ENCODE measurements around the gene PRDX5.

PRDX5 gene

GRCh38 chr11:64284048-64284961 is 33.6 kb upstream of the PRDX5 start, which contains the start of gene BAD:
BAD (minus strand) TSS chr11:64284665; CDS start chr11:64284368, 297 bp downstream.
- Histone ChIP-seq H3K36me3 (ENCODE audit: control insufficient read depth, low read depth, low read length) (no peaks in the 10 kb centered on the region), H3K4me1 (ENCODE audit: control insufficient read depth, low read depth, low read length) (peaks cover 3% of the 10 kb centered on the region), H3K9ac (ENCODE audit: low read length) (peak within 1 kb of the TSS; percentile 67), H3K4me3 (ENCODE audit: low read length) (peak within 1 kb of the TSS; percentile 85), H3K27me3 (ENCODE audit: control insufficient read depth, insufficient read depth, low read length) (peaks cover 4% of the 10 kb centered on the region), H3K9me3 (ENCODE audit: control insufficient read depth, low read depth, low read length) (no peaks in the 10 kb centered on the region), H3K27ac (ENCODE audit: low read length) (no peak within 1 kb of the TSS)

GRCh38 chr11:64284962-64285884 is 32.7 kb upstream of the PRDX5 start, which contains the start of gene GPR137:
GPR137 (plus strand) TSS chr11:64285848; CDS start chr11:64286525, 677 bp downstream.
- Histone ChIP-seq H3K27me3 (ENCODE audit: control insufficient read depth, insufficient read depth, low read length) (peaks cover 13% of the 10 kb centered on the region), H3K9me3 (ENCODE audit: control insufficient read depth, low read depth, low read length) (no peaks in the 10 kb centered on the region), H3K4me1 (ENCODE audit: control insufficient read depth, low read depth, low read length) (peaks cover 3% of the 10 kb centered on the region), H3K36me3 (ENCODE audit: control insufficient read depth, low read depth, low read length) (no peaks in the 10 kb centered on the region), H3K4me3 (ENCODE audit: low read length) (peak within 1 kb of the TSS; percentile 85), H3K9ac (ENCODE audit: low read length) (peak within 1 kb of the TSS; percentile 67), H3K27ac (ENCODE audit: low read length) (no peak within 1 kb of the TSS)

- H3K4me1 ChIP-seq (ENCODE audit: control insufficient read depth, low read depth, low read length) = peaks cover 3% of the 10 kb centered on the region
- no peak overlapping the region for H3K27ac ChIP-seq (ENCODE audit: low read length)
- H3K4me3 ChIP-seq (ENCODE audit: low read length) = peak overlapping the region; percentile 85
- H3K27me3 ChIP-seq (ENCODE audit: control insufficient read depth, insufficient read depth, low read length) = peaks cover 22% of the 10 kb centered on the region
- no peak overlapping the region for H3K9ac ChIP-seq (ENCODE audit: low read length)
- H3K36me3 ChIP-seq (ENCODE audit: control insufficient read depth, low read depth, low read length) = no peaks in the 10 kb centered on the region
- no peaks in the 10 kb centered on the region for H3K9me3 ChIP-seq (ENCODE audit: control insufficient read depth, low read depth, low read length)
These were observed 31.8 kb upstream of the PRDX5 start for GRCh38 chr11:64285885-64286800.

GRCh38 chr11:64286801-64287159 is 31.1 kb upstream of the PRDX5 start:
- no peaks in the 10 kb centered on the region for H3K9me3 ChIP-seq (ENCODE audit: control insufficient read depth, low read depth, low read length)
- peaks cover 29% of the 10 kb centered on the region for H3K27me3 ChIP-seq (ENCODE audit: control insufficient read depth, insufficient read depth, low read length)
- H3K36me3 ChIP-seq (ENCODE audit: control insufficient read depth, low read depth, low read length) = no peaks in the 10 kb centered on the region
- no peak overlapping the region for H3K9ac ChIP-seq (ENCODE audit: low read length)
- peaks cover 3% of the 10 kb centered on the region for H3K4me1 ChIP-seq (ENCODE audit: control insufficient read depth, low read depth, low read length)
- no peak overlapping the region for H3K4me3 ChIP-seq (ENCODE audit: low read length)
- H3K27ac ChIP-seq (ENCODE audit: low read length) = no peak overlapping the region

- no peak overlapping the region for H3K9ac ChIP-seq (ENCODE audit: low read length)
- H3K27ac ChIP-seq (ENCODE audit: low read length) = no peak overlapping the region
- peaks cover 39% of the 10 kb centered on the region for H3K27me3 ChIP-seq (ENCODE audit: control insufficient read depth, insufficient read depth, low read length)
- H3K4me1 ChIP-seq (ENCODE audit: control insufficient read depth, low read depth, low read length) = peaks cover 3% of the 10 kb centered on the region
- no peaks in the 10 kb centered on the region for H3K36me3 ChIP-seq (ENCODE audit: control insufficient read depth, low read depth, low read length)
- H3K9me3 ChIP-seq (ENCODE audit: control insufficient read depth, low read depth, low read length) = no peaks in the 10 kb centered on the region
- H3K4me3 ChIP-seq (ENCODE audit: low read length) = no peak overlapping the region
These were observed 30.1 kb upstream of the PRDX5 start for GRCh38 chr11:64287676-64288352.

- H3K9me3 ChIP-seq (ENCODE audit: control insufficient read depth, low read depth, low read length) = no peaks in the 10 kb centered on the region
- no peak overlapping the region for H3K4me3 ChIP-seq (ENCODE audit: low read length)
- peaks cover 3% of the 10 kb centered on the region for H3K4me1 ChIP-seq (ENCODE audit: control insufficient read depth, low read depth, low read length)
- no peak overlapping the region for H3K27ac ChIP-seq (ENCODE audit: low read length)
- H3K27me3 ChIP-seq (ENCODE audit: control insufficient read depth, insufficient read depth, low read length) = peaks cover 44% of the 10 kb centered on the region
- H3K36me3 ChIP-seq (ENCODE audit: control insufficient read depth, low read depth, low read length) = no peaks in the 10 kb centered on the region
- H3K9ac ChIP-seq (ENCODE audit: low read length) = no peak overlapping the region
These were observed 29.6 kb upstream of the PRDX5 start for GRCh38 chr11:64288353-64288750.

DNA sequence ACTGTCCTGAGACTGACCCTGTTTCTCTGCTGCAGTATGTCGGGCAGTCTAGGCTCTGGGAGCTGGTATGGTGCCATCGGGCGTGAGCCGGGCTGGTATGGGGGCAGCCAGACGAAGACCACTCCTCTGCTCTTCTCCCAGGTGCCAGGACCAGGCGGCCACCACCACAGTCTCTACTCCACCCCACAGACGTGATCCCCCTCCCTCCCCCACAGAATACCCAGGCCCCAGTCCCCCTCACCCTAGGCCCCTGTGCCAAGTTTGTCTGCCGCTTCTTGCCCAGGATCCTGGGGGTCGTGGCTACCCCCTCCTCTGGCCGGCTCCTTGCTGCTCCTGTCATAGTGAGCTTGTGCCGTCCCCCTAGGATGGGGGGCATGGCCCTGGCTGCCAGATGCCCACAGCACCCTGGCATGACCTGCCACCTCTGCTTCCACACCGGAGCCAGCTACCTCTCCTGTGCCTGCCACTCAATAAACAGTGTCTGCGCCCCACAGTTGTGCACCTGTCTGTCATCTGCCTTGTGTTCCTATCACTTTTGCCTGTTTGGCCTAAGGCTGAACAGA is 28.8 kb upstream of the PRDX5 start:
- H3K36me3 ChIP-seq (ENCODE audit: control insufficient read depth, low read depth, low read length) = no peaks in the 10 kb centered on the region
- peaks cover 52% of the 10 kb centered on the region for H3K27me3 ChIP-seq (ENCODE audit: control insufficient read depth, insufficient read depth, low read length)
- H3K9ac ChIP-seq (ENCODE audit: low read length) = no peak overlapping the region
- no peak overlapping the region for H3K27ac ChIP-seq (ENCODE audit: low read length)
- H3K9me3 ChIP-seq (ENCODE audit: control insufficient read depth, low read depth, low read length) = no peaks in the 10 kb centered on the region
- no peak overlapping the region for H3K4me3 ChIP-seq (ENCODE audit: low read length)
- peaks cover 3% of the 10 kb centered on the region for H3K4me1 ChIP-seq (ENCODE audit: control insufficient read depth, low read depth, low read length)

GRCh38 chr11:64290352-64291261 is 27.3 kb upstream of the PRDX5 start:
- H3K4me3 ChIP-seq (ENCODE audit: low read length) = peak overlapping the region; percentile 37
- no peaks in the 10 kb centered on the region for H3K36me3 ChIP-seq (ENCODE audit: control insufficient read depth, low read depth, low read length)
- no peak overlapping the region for H3K9ac ChIP-seq (ENCODE audit: low read length)
- no peaks in the 10 kb centered on the region for H3K9me3 ChIP-seq (ENCODE audit: control insufficient read depth, low read depth, low read length)
- H3K27ac ChIP-seq (ENCODE audit: low read length) = no peak overlapping the region
- peaks cover 3% of the 10 kb centered on the region for H3K4me1 ChIP-seq (ENCODE audit: control insufficient read depth, low read depth, low read length)
- peaks cover 67% of the 10 kb centered on the region for H3K27me3 ChIP-seq (ENCODE audit: control insufficient read depth, insufficient read depth, low read length)

GRCh38 chr11:64291262-64291751 is 26.6 kb upstream of the PRDX5 start, which contains the start of gene KCNK4:
KCNK4 (plus strand) TSS chr11:64291302; CDS start chr11:64293019, 1,717 bp downstream.
- peak within 1 kb of the TSS; percentile 37 for H3K4me3 ChIP-seq (ENCODE audit: low read length)

More at GRCh38 chr11:64291262-64291751, 26.6 kb upstream of the PRDX5 start, which contains the start of gene KCNK4:
- no peak within 1 kb of the TSS for H3K27ac ChIP-seq (ENCODE audit: low read length)
- H3K36me3 ChIP-seq (ENCODE audit: control insufficient read depth, low read depth, low read length) = no peaks in the 10 kb centered on the region
- H3K9me3 ChIP-seq (ENCODE audit: control insufficient read depth, low read depth, low read length) = no peaks in the 10 kb centered on the region
- H3K9ac ChIP-seq (ENCODE audit: low read length) = no peak within 1 kb of the TSS
- H3K27me3 ChIP-seq (ENCODE audit: control insufficient read depth, insufficient read depth, low read length) = peaks cover 74% of the 10 kb centered on the region
- peaks cover under 1% of the 10 kb centered on the region for H3K4me1 ChIP-seq (ENCODE audit: control insufficient read depth, low read depth, low read length)
